GM21360 (cell line): ENCODE results near the gene GUCA2B.

Experiments used
- ATAC-seq: cut with Tn5 transposase; IDR thresholded peaks from one replicate; pipeline ENCODE4 v1.9.1; 2021; ENCODE audit warnings: mild to moderate bottlenecking, moderate library complexity; ENCODE audit not compliant: unreplicated experiment

The GUCA2B gene

DNA sequence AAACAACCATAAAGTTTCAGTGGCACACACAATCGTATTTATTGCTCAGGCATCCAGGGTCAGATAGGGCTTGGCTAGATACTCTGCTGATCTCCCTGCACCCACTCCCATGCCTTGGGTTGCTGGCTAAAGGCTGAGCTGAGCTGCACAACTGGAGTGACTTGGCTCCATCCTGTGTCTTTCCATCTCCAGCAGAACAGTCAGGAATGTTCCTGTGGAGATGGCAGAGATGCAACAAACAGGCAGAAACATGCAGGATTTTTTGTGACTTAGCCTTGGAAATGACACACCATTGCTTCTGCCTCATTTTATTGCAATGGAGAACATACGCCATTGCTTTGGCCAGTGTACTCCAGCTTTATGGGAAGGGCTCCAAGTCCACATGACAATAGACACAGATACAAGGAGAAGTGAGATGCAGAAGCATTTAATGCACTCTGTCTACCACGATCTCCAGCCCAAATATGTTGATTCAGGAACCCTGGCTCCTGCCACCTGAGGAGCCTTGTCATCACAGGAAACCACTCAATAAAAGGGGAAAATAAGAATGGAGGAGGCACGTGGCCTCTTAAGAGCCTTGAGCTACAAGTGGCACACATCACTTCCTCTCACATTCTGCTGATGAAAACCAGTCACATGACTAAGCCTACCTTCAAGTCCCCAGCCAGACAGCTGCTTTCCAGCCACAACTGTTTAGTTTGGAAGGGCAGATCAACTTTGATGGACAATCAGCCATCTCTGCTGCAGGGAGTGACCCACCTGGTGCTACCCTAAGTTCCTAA lies 10.1 kb upstream of the GUCA2B start:
- no peak for ATAC-seq

DNA sequence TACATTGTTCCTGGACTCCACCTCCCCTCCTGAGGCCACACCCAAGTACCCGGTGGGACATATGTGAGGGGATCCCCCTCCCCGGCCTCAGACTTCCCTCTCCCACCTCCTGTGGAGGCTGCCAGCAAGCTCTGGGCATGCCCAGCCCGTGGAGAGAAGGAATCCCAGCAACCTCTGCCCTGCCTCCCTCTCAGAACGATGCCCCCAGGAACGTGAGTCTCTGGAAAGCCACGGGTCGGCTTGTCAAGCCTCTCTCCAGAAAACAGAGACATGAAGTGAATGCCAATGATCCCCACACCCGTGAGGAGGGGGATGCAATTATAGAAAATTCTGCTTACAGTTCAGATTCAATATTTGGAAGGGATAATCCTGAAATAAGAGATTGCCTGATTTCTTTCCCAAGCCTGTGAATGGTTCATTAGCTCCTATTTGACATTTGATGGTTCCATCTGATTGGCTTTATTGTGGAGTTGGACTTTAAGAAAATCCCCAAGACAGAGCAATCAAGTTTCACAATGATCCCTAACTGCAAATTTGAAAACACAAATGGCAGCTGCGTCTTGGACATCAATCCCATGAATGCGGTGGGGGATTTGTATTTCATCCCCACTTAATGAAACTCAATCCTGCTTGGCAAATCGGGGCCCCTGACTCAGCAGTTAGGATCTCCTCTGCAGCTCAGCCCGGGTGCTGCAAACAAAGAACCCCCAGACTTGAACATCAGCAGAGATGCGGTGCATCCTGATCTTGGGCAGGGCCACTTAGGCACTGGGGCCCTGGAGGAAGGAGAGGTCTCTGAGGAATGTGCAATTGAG lies 9.1 kb upstream of the GUCA2B start:
- no peak for ATAC-seq

DNA sequence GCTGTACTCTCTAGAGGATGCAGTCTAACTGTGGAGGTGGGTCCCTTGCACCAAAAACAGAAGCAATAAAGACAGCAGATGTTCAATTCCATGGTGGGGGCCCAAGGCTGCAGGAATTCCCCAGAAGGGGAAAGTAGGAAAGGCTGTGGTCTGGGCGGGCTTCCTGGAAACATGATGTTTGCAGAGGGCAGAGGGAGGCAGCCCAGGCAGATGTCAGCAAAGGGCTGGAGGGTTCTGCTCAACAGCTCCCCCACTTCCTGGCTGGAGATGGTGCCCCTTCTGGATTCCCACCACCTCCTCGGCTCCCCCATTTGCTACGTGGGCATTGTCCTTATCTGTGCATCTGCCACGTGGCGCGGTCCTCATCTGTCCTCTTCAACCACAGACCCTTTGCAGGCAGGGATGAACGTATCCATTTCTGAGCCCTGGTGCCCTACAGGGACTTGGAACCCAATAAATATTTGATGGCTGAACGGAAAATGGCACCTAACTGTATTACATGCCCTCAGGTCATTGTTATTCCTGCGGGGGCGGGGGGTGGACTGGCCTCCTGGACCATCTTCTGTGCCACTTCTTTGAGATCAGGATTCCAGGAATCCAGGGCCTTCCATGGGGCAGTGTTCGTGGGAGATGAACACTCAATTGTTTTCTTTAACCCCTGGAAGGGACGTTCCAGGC lies 8.4 kb upstream of the GUCA2B start:
- ATAC-seq, result no peak

DNA sequence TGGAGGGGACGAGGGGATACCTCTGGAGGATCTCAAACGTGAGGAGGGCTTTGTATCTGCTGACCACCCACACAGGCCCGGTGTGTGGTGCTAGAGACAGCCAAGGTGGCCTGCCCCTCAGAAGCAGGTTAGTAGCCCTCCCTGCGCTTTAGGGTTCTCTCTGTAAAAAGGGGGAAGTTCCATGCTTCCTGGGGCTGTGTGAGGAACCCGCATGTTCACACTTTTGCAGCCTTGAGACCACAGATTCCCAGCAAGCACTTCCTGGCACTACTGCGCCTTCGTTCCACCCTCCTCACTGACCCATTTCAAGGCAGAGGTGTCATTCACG lies 7.9 kb upstream of the GUCA2B start:
- no peak for ATAC-seq

DNA sequence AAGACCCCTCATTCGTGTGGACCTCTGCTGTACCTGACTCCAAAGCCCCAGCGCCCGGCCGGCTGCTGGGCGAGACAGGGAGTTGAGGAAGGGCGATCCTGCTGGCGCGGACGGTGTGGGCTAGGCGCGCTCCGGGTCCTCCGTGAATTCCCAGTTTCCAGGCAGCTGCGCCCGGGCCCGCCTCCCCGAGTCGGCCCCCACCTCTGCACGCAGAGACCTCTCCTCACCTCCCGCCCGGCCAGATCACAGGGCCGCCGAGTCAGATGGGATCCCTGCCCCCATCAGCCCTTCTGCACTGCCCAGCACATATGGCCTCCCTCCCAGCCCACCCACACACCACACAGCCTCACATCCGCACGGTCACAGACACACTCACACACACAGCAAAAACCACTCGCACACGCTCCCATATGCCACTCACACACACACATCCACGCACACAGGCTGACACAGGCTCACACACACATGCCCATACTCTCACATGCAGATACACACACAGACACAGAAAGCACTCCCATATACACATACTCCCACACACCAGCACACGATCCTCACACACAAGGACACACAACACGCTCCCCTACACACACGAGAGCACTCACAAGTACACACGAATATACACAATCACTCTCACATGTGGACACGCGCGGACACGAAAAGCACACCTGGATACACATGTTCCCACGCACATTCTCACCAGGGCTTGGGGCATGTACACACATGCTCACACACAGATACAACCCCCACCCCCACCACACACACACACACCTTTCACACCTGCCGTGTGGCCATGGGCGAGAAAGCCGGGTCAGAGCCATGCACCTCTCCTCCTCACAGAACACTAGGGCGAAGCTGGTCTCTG lies 7.2 kb upstream of the GUCA2B start:
- ATAC-seq, result no peak

DNA sequence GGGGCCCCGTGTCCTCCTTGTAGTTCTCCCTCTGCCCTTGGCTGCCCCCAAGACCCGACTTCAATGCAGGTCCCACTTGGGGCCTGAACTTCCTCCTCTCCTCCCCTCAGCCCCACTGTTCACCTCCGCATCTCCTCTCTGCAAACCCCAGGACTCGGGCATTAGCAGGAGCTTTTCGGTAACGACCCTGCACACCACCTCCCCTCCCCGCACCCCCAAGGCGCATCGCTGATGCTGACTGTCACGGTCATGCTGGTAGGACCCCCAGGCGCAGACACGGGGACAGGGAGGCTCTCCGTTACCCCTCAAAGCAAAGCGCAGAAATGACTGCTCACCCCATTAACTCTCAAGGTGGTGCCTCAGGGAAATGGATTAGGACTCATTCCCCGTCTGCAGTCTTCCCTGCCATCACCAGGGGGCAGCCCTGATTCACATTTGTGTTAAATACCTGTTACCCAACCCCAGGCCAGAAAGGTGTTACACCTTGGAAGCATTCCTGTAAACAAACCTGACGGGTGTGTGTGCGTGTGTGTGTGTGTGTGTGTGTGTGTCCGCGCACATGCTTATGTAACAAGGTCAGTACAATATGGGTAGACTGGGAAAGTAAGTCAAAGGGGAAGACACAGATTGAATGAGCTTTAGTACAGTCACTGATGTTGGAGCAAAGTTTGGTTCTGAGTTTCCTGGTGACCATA lies 6.4 kb upstream of the GUCA2B start:
- no peak for ATAC-seq

DNA sequence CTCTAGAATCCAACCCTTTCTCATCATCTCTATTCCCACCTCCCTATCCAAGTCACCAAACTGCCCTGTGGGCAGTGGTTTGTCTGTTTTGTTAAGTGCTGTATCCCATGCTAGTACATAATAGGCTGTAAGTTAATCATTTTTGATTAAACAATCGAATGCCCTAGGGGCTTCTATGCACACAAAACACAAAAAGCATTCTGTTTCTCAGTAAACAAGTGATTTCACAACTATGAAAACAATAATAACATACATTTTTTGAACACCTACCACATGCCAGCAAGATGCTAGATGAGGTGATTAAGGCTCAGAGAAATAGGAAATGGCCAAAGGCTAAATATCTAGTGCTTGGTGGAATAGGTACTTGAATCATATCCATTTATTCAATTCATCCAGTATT lies 5.0 kb upstream of the GUCA2B start:
- no peak for ATAC-seq

DNA sequence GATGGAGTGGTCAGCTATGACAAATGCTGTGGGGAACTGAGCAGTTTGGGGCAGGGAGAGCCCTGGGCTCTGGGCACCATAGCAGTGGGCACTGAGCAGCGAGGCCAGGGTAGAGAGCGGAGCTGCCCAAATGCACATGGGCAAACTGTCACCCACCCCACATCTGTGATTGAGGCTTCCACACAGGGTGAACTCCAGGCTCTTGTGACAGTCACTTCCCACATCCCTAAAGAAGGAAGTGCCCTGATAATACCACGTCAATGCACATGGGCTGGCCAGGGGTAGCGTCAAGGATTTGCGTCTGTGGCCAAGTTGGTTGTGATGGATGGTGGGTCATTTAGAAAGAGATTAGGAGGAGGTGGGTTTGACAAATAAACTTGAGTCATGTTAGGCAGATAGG lies 2.6 kb upstream of the GUCA2B start:
- no peak for ATAC-seq

DNA sequence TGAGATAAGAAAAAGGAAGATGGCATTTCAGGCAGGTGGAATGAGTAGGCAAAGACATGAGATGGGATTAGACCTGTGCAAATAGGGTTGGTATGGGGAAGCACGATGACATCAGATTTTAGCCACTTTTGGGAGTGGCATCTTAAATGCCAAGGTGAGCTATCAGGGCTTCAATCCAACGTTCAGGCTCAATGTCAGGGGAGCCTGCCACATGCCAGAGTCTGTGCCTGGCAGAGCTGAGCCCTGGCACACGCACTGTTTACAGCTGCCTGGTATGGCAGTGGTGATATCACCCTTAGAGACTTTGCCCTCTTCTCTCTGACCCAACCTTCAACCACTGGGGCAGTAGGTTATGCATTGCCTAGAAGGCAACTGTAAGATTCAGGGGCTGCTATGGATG lies 1.1 kb upstream of the GUCA2B start:
- ATAC-seq, result no peak

DNA sequence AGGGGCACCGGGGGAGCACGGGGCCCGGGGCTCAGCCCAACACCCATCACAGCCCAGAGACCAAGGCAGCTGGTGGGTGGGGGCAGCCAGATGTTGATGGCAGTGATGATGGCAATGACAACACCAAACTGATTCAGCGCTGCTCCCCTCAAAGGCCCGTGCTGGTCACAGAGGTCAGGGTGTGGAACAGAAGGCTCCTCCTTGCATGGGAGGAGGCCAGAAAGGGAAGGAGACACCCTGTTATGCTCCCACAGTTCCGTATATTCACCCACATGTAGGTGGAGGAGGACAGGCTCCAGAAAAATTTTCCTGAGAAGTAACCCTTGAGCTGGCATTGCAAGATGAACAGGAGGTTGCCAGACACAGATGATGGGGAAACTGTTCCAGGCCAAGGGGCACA lies 414 bp downstream of the GUCA2B start:
- ATAC-seq, result no peak

DNA sequence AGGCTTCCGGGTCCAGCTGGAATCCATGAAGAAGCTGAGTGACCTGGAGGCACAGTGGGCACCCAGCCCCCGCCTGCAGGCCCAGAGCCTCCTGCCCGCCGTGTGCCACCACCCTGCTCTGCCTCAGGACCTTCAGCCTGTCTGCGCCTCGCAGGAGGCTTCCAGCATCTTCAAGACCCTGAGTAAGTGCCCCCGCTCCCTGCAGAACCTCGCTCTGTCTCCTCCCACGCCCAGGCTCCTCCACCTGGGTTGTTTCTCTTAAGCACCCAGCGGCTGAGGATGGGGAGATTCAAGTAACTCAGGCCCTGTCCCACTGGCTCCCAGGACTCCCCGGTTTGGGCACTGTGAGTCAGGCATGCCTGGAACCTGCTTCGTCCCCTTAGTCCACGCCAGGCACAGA lies 1.5 kb downstream of the GUCA2B start:
- ATAC-seq, result no peak

DNA sequence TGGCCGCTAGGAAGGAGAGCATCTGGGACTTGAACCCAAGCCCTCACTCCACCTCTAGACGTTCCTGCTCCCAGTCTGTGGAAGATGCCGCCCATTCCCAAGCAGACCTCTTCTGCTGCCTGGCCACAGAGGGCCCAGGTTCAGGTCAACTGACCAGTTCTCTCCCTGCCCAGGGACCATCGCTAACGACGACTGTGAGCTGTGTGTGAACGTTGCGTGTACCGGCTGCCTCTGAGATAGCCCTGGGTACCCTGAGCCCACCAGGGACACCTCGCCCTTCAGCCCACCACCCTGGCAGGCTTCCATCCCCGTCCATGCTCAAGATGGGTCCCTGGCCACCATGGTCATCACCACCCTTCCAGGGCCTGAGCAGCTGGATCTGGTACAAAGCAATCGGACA lies 2.2 kb downstream of the GUCA2B start:
- ATAC-seq, result no peak

DNA sequence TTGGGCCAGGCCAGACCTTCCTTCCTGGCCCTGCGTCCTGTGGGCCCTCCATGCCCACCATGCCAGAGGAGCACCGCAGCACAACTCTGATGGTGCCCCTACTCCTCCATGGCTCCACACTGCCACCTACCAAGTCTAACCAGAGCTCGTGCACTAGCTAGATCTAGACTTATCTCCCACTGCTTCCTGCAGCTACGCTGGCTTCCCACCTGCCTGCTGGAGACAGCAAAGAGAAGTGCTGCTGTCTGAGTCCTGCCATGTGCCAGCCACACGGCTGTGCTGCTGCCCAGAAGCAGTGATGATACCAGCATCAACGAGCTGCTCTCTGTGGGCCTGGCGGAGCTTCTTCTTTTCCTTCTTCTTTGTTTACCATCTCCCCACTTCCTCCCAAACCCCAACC lies 4.5 kb downstream of the GUCA2B start:
- no peak for ATAC-seq

DNA sequence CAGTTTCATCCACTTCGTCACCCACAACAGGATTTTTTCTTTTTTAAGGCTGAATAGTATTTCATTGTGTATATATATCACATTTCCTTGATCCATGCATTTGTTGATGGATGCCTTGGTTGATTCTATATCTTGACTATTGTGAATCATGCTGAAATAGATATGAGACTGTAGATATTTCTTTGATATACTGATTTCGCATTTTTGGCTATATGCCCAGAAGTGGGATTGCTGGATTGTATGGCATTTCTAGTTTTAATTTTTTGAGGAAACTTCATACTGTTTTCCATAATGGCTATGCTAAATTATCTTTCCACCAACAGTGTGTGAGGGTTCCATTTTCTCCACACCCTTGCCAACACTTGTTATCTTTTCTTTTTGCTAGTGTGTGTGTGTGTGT lies 5.0 kb downstream of the GUCA2B start:
- no peak for ATAC-seq

DNA sequence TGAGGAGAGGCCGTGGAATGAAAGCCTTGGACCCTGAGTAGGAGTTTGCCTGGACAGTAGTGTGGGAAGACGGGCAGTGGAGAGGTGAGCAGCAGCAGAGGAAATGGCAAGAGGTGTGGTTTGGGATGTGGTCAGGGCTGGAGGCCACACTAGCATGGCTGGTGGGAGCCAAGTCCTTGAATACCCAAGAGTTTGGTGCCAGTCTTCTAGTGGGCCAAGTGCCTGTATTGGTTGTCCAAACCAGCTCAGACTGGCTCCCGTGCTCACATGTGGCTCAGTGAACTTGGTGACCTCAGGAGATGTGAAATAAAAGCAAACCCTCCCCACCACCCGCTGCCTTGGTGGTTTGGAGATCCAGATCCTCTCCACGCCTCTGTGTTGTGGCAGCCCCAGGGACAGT lies 9.0 kb downstream of the GUCA2B start:
- ATAC-seq, result no peak

DNA sequence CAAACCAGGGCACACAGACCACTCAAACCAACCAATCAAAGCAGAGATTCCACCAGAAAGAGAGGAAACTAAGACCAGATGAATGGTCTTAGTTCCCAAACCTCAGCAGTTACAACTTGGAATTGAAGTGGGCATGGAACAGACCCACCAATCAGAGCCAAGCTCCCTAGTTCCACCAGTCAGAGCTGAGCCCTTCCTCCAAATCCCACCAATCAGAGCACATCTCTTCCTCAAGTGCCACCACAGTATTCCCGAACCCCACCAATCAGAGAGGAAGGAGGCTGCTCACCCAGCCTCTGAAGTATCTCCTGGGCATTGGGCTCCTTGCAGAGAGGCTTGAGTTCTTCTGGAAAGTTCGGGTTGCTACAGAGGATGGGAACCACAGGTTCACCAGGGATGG lies 9.9 kb downstream of the GUCA2B start:
- no peak for ATAC-seq

DNA sequence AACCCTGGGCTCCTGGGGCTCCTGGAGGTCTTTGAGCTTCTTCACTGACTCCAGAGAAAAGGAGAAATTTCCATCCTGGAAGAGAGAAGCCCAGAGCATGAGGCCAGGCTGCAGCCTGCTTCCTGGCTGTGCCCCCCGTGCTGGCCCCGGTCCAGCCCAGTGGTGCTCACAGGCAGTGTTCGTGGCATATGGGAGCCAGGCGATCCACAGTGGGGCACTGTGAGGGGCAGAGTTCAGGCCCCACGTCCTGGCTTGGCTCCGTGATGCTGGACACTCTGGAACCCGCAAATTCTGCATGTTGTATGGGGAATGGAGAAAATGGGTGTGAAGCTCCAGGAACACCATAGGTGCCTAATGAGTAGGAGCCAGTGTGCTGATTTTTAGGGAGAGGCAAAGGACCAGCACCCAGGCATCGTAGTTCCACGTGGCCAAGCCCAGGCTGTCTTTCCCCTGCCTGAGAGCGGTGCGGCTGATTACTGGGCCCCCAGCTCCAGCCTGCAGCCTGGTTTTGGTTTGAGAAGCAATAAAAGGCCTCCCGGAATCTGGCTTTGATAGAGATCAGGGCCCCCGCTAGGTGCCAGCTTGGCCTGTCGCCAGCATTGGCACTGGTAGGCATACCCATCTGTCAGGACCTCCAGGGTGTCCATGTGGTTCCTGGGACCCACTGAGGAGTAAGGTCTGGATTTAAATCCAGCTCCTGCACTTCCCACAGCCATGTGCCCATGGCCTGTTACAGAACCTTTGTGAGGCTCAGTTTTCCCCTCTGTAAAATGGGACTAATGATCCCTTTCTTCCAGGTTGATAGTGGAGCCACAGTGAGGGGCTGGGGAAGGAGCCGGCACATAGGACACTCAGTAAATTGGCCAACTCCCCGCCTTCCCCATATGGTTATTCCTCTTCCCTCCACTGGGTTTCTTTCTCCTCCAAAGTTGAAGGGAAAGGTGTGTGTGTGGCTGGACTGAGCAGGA lies 10.6 kb downstream of the GUCA2B start:
- ATAC-seq, result no peak

DNA sequence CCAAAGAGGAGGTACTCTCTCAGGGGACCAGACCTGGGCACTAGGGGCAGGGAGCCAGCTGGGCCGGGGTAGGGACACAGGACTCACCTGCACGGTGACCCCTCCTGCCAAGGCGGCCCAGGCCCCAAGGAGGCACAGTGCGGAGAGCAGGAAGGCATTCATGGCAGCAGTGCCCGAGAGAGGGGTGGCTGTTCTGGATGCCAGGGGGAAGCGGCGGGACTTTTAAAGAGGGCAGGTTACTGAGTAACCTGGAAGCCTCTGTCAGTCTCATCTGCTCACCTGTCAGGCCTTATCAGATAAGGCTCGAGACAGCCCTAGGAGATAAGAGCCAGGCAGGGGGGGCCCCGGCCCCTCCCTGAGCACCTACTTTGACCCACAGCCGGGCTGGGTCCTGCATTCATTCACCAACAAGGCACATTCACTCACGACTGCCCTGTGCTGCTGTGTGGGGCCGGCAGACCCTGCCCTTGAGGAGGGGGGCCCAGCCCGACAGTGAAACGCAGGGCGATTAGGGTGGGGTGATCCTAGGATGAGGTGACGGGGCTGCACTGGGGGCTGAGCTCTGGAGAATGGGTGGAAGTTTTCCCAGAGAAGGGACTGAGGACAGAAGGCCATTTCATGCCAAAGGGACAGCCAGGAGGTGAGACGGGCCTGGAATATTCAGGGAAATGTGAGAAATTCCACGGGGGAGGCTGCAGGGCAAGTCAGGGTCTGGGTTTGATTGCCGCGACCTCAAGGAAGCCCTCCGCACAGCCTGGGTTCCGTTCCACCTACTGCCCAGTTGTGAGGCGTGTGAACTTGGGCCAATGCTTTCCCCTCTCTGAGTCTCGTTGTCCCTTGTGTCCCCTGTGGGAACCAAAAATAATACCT lies 11.6 kb downstream of the GUCA2B start, which contains the start of gene GUCA2A:
TSS of gene GUCA2A (minus strand) at position 195 of the 870 bp plus-strand sequence. CDS start at position 162, 33 bp downstream.
- ATAC-seq, result no peak
